ENCODE data around the gene BNIP2.
"Not testable (repeated sequence)": the region's sequence is repeated elsewhere in the genome, so short reads cannot be mapped to it uniquely, and the experiment has no call there.

BNIP2 gene, protein sequence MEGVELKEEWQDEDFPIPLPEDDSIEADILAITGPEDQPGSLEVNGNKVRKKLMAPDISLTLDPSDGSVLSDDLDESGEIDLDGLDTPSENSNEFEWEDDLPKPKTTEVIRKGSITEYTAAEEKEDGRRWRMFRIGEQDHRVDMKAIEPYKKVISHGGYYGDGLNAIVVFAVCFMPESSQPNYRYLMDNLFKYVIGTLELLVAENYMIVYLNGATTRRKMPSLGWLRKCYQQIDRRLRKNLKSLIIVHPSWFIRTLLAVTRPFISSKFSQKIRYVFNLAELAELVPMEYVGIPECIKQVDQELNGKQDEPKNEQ

DNA sequence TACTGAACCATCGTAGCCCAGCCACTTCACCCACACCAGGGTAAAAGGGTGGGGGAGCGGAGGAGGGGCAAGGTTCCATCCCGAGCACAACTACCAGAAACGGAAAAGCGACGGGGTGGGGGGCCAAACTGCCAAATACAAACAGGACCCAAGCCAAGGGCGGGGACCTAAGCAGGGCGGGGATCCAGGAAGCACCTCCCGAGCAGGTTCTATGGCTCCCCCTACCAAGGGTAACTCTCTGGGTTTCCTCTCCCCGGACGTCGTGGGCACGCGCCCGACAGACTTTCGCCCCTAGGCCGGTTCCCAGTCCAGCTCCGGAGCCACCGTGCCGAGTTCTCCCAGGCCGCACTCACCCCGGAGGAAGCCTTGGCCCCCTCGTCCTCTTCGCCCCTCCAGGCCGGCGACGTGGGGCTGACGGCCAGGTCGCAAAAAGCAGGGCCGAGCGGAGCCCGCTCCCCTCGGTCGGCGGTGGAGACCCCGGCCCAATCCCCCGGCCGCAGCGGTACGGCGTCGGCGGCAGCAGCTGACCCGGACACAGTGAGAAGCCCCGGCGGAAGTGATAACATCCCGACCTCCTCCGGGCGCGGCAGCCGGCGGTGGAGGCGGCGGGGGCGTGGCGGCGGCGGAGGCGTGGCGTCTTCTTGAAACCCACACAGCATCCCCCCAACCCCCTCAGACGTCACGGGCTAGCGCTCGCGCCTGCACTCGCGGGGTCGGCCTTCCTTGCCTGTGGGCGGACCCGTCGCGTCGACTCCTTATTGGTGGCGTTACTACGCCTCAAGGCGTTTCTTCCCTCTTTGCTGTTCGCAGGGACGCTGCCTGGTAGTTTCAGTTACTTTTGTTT is at the start of gene BNIP2:
Gene BNIP2 (minus strand): TSS at position 539 of the 844 bp plus-strand sequence. CDS start 6,863 bp downstream, outside the sequence.
- DNase-seq, result peak; percentile 98

DNA sequence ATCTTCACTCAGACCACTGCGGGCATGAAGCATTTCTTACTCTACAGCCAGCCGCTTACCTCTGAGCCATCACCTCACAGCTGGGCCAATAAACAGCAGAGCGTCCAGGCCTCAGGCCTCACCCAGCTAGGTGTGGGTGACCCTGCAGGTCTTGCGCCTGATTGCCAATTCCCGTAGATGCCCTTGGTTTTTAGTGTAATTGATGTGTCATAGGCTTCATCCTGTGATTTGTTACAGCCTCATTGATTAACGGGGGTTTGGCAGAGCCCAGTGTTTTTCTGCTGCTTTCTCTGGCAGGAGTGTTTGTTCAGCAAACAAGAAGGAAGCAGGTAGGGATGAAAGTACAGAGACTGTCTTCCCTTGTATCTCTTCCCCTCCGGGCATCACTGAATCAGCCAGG is 49.6 kb upstream of the BNIP2 start:
- no peak for DNase-seq

DNA sequence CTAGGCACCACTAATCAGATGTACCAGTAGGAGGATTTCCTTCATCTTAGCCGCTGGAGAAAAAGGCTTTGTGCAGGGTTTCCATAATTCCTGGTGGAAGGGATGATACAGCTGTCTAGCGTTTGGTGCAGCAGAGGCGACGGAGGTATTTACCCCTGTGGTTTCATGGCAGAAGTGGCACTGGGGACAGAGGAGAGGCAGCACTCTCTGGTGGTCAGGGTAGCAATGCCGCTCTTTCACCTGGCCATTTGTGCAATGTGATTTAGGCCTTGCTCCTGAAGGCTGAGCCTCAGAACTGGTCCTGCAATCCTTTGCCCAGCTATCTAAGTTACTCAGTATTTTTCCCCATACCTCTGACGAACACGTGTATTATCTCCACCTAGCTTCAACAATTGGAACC is 47.1 kb upstream of the BNIP2 start:
- peak; percentile 38 for DNase-seq

DNA sequence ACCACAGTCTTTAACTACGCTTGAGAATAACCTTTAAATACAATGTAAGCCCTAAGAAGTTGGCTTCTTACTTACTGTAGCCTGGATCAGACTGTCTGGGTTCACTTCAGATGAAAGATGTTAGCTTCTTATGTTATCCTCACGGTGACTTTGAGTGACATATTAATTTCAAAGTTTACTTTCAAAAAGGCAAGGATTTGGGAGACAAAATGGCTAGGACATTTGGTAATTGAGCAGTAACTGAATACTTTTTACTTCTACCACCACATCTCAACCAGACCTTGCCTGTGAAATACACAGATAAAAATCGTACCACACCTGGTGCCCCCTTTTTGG is 36.0 kb upstream of the BNIP2 start:
- DNase-seq, result no peak

DNA sequence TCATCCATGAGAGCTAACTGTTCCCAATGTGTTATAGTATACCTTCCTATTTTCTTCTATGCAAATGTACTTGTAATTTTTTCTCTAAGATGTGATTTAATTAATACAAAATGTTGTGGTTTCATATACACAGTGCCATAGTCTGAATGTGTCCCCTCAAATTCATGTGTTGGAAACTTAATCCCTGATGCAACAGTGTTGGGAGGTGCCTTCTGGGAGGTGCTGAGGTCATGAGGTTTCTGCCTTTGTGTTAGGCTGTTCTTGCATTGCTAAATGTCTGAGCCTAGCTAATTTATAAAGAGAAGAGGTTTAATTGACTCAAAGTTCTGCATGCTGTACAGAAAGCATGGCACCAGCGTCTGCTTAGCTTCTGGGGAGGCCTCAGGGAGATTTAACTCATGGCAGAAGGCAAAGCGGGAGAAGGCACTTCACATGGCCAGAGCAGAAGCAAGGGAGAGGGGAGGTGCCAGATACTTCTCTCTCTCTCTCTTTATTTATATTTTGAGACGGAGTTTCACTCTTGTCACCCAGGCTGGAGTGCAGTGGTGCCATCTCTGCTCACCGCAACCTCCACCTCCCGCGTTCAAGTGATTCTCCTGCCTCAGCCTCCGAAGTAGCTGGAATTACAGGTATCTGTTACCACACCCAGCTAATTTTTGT is 34.7 kb upstream of the BNIP2 start:
- DNase-seq, result no peak

DNA sequence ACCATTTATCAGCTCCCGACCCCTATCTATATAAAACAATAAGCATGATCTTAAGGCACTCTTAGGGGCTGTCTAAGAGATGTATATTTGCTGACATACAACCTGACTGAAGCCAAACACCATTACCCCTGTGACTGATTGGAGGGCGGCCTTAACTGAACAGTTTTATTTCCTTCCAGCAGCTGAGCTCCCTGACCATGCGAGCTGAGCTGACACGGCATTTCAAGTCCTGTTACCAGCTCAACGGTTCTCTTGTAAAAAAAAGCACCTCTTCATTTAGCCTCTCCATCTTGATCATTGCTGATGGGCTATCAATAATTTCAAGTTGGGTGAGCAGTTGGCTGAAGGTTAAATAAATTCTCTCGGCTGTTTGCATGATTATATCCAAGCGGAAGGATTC is 33.4 kb upstream of the BNIP2 start:
- DNase-seq, result no peak

DNA sequence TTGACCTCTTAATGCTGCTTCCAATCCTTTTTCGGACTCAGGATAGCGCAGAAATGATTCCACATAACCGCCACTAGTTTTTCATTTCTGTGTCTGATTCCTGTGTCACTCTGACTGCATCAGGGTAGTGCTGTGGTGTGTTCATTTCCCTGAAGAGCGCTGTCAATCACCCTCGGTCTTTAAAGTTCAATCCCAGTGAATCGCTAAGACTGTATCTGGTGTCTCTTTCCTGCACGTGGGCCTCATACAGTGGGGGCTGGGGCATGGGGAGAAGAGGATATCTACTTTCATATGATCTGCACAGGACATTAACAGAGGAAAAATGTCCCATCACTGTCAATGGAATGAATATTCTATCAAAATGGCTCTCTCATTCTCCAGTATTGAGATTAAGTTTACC is 32.9 kb upstream of the BNIP2 start:
- DNase-seq, result no peak

DNA sequence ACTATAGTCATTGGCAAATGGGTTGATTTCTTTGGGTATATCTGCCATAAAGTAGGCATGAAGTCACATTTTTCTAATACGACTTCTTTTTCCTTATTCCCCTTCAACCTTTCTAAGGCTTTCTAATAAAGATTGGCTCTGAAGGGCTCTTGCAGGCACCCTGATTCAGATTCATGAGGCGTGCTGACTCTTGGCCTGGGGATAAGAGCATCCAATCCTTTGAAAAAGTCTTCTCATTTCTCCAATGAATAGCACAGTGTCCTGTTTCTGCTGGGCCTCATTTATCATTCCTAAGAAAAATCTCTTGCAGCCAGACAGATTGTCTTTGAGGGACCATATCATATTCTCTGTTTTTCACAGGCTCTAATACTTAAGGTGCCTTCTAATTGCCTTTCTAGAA is 32.3 kb upstream of the BNIP2 start:
- no peak for DNase-seq

DNA sequence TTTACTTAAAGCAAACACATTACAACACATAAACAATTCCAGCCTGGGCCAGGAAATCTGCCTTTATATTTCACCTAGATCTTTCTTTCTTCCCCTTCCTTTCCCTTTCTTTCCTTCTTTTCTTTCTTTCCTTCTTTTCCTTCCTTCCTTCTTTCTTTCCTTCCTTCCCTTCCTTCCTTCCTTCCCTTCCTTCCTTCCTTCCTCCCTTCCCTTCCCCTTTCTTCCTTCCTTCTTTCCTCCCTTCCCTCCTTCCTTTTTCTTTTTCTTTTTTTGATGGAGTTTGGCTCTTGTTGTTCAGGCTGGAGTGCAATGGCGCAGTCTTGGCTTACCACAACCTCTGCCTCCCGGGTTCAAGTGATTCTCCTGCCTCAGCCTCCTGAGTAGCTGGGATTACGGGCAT is 24.1 kb upstream of the BNIP2 start:
- DNase-seq, result no peak

DNA sequence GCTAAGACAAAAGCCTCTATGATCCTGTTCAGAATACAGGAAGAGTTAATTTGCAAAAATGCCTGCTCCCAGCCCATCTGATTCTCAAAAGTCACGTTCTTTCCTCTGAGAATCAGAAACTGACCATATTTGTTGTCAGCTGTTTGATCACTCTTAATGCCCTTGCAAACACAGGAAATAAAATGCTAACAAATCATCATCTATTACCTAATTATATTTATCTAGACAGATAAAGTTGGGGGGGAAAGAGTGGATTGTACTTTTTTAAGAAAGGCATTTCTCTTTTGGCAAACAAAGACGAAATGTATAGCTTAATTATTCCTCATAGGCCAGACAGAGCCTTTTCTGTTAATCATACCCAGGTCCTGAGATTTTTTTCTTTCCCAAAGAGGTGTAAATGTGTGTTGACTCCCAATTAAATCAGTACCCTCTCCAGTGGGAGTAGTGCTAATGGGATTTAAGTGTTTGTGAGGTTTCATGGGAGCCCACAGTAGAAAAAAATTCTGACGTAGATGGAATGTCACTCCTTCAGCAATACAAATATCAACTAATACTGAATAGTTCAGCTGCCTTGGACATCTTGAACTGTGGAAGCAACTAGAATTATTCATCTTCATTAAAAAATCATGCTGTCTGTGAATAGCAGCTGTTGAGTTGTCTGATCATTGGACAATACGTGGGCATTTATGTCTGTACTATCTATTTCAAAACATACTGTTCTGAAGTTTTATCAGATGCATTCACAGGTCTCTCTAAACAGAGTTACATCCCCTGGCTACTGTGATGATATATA is 22.5 kb upstream of the BNIP2 start:
- no peak for DNase-seq

DNA sequence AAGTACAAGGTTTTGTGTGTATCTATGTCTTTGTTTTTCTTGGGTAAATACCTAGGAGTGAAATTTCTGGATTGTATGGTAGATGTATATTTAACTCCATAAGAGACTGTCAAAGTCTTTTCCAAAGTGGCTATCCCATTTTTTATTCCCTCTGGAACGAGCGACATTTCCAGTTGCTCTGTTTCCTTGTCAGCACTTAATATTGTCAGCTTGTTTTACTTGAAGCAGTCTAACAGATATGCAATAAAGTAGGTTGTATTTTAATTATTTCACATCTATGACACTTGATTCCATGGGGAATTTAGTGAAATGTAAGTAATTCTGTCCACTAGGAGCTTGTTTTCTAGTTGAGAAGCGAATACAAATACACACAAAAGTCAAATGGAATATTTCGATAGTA is 18.5 kb upstream of the BNIP2 start:
- no peak for DNase-seq

DNA sequence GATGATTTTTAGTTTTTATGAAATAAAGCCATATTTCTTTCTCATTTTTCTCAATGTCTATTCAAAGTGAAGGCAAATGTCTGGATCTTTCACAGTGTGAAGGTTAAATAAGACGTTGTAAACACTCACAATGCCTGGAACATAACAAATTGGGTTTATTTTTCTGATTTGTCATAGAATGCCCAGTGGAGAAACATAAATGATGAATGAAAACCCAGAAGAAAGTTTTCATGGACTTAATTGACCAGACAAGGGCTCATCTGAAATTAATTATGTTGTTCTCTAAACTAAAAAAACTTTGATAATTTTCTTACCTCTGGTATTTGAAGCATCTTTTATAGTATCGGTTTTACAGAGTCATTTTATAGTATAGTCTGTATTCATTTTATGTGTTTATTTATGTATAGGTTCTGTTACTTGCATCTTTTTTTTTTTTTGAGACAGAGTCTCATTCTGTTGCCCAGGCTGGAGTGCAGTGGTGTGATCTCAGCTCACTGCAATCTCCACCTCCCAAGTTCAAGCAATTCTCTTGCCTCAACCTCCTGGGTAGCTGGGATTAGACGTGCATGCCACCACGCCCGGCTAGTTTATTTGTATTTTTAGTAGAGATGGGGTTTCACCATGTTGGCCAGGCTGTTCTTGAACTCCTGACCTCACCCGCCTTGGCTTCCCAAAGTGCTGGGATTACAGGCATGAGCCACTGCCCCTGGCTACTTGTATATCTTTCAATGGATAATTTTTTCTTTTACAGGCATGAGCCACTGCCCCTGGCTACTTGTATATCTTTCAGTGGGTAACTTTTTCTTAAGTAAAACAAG is 15.1 kb upstream of the BNIP2 start:
- DNase-seq, result no peak

DNA sequence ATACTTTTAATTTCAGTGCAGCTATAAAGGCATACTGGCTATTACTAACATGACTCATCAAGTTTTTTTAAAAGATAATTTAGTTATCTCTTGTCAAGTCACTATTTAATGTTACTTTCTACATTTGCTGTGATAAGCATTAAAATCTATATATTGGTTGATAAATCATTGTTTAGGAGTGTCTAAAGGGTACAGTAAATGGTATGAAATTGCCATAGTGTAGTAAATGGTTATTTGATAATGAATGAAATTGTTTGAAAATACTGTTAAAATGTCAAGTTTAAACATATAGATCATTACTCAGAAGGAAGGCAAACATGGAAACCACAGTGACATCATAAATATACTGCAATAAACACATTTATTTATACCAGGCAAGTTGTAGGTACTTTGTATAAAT is 13.2 kb upstream of the BNIP2 start:
- no peak for DNase-seq

DNA sequence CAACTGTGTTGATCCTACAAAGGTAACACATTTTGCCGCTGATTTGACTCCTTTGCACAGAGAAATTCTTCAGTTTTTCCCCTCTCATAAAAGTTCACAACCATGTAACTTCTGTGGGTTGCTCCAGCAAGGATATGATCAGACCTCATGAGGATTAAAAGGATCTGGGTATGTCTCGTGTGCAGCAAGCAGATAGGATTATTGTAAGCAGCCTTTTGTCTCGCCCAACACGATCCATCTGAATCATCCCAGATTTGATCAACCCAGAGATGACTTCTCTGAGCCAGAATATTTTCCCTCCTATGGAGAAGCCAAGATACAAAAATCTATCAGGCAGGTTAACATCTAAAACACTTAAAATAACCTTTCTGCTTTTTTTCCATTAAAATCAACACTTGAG is 12.8 kb upstream of the BNIP2 start:
- no peak for DNase-seq

DNA sequence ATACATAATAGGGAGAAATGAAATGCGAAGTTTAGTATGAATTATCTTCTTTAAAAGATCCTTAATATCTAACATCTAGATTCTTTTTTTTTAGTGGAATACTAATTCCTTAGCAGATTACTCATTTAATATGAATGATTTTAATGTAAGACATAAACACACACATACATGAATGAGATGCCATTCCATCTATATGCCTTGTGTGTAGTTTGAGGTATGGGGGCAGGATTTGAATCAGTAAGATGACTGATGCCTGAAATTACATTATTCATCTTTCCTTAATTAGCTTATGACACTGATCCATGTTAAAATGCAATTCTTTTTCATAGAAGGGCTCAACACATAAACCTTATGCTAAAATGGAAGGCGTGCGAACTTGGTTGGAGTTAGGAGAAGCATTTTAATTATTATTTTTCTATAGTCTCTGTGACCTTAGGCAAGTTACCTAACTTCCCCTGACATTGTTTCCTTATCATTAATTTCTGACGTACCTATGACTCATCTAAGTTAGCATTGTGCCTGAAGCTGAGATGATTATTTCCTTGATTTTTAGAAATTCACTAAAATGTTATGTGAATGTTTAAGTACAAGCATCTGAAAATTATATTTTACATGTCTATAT is 10.8 kb upstream of the BNIP2 start:
- no peak for DNase-seq

DNA sequence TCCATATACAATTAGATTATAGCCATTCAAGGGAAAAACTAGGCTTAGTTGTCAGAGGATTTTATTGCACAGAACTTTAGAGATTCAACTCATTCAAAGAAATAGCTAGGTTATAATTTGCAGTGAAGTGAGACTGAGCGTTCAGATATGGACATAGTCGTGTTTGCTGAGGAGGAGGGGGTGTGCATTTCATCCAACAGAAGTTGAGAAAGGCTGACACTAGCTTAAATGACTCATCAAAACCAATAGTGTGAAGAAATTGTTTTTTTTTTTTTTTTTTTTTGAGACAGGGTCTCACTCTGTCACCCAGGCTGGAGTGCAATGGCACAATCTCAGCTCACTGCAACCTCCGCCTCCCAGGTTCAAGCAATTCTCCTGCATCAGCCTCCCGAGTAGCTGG is 8.9 kb upstream of the BNIP2 start:
- DNase-seq, result not testable (repeated sequence)

DNA sequence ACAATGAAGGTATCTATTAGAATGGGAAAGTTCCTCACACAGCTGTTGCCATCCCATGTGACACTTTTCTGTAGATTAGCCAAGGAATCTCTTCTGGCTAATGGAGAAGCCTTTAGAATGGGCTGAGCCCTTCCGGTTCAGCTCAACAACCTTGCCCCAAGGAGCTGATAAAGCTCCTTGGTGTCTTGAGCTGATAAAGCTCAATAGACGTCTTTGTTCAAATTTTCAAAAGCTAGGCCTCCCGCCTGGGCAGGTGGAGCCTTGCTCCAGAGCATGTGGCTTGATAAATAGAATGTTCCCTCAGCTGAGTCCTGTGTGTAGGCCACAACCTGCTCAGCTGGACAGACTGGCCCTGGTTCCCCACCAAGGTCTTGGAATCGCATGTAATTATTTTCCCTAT is 7.2 kb upstream of the BNIP2 start:
- DNase-seq, result no peak

DNA sequence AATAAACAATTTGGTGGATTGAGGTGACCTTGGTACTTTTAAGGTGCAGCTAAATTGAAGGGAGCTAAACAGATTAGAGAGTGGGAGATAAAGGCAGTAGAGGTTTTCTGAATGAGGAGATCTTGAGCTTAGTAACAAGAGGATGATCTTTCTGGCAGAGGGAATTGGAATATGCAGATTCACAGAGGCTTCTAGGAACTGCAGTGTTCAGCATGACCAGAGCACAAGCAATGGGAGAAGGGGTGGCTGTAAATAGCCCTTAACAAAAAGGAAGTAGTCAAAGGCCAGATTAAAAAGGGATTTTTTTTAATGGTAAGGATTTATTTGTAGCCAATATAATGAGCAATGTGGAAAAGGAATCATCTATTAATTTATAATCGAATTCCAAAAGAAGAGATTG is 5.7 kb upstream of the BNIP2 start:
- DNase-seq, result no peak

DNA sequence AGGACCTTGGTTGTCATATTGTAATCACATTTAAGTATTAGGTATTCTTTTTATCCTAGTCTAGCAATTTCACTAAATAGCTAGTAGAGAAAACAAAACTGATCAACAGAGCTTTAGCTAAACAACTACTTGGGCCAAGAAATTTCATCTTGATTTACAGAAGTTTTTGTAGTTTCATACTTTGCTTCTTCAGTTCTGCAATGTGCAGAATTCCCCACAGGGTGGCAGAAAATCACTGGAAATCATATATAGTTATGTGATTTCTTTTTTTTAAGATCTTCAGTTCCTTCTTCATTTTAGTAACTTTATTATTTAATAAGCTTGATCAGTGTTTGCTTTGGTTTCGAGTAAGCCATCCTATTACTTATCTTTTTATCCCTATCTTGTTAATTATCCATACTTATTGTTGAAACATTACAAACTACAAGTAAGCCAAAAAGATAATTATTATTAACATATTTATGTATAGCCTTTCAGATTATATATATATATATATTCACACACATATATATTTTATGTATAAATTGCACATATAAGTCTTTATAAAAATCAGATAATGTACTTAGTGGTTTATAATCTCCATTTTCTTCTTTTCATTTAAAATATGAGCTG is 2.2 kb upstream of the BNIP2 start:
- DNase-seq, result no peak

DNA sequence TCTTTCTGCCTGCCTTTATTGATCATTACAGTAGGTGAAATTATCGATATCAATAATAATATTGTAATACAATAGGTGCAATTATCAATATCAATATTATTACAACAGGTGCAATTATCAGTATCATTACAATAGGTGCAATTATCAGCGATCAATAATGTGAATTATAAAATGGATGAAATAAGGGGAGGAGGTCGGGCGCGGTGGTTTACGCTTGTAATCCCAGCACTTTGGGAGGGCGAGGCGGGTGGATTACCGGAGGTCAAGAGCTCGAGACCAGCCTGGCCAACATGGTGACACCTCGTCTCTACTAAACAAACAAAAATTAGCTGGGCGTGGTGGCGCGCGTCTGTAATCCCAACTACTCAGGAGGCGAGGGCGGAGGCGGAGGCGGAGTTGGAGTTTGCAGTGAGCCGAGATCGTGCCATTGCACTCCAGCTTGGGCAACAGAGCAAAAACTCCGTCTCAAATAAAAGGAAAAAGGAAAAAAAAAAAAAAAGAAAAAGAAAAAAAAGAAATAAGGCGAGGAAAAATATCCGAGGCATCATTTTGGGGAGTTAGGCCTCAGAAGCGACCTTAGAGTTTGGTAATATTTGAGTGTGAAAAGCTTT is 611 bp upstream of the BNIP2 start:
- DNase-seq, result peak; percentile 69

DNA sequence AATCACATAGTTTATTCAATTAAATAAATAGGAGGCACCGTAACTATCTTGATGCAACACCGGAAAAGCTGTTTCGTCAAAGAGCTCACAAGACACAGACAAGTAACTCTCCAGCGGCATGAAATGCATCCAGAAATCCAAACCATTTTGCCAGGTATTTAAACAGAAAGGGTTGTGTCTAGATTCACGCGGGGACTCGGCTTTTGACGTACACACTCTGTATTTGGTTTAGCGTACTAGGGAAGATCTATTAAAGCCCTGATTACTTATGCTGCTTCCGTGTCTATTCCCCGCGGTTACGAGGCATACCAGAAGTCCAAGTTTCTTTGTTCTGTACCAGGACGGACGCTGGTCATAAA is 718 bp downstream of the BNIP2 start:
- DNase-seq, result no peak
